ENCODE data around the gene CDHR2. TPM values are rescaled to one million over a fixed set of nuclear protein-coding genes. Genes with fewer than 3 reads are reported as not detected.

Gene CDHR2
- total RNA-seq, 2 donors from 2014 or later = 0.37 to 0.89 TPM

GRCh38 chr5:176575066-176575465 is 25.9 kb downstream of the CDHR2 start:
- no peaks in the 10 kb centered on the region for H3K36me3 Mint-ChIP-seq (ENCODE audit: low read depth)
- 86 to 91% methylated on average over 9 to 14 of the region's 14 CpGs for WGBS, 2 experiments (ENCODE audit: insufficient coverage in 1 of 2, insufficient read length in 1 of 2)
- Histone ChIP-seq H3K9me3 (ENCODE audit: control insufficient read depth, low read length) (no peaks in the 10 kb centered on the region), H3K9ac (ENCODE audit: extremely low read depth, low read length, poor library complexity, severe bottlenecking) (no peak overlapping the region), H3K4me3 (ENCODE audit: low read length) (no peak overlapping the region), H3K27ac (ENCODE audit: low read depth, low read length) (no peak overlapping the region), H3K27me3 (ENCODE audit: control insufficient read depth, insufficient read depth, low read length, poor library complexity, severe bottlenecking) (no peaks in the 10 kb centered on the region), H3K4me1 (ENCODE audit: control insufficient read depth, insufficient read depth, low read length) (no peaks in the 10 kb centered on the region), H3K36me3 (ENCODE audit: control insufficient read depth, insufficient read depth, low read length) (no peaks in the 10 kb centered on the region)
- H3K27ac Mint-ChIP-seq = no peak overlapping the region
- H3K27me3 Mint-ChIP-seq (ENCODE audit: insufficient read depth) = peaks cover 8% of the 10 kb centered on the region
- no peak for DNase-seq
- TF ChIP-seq, protein P1, sequence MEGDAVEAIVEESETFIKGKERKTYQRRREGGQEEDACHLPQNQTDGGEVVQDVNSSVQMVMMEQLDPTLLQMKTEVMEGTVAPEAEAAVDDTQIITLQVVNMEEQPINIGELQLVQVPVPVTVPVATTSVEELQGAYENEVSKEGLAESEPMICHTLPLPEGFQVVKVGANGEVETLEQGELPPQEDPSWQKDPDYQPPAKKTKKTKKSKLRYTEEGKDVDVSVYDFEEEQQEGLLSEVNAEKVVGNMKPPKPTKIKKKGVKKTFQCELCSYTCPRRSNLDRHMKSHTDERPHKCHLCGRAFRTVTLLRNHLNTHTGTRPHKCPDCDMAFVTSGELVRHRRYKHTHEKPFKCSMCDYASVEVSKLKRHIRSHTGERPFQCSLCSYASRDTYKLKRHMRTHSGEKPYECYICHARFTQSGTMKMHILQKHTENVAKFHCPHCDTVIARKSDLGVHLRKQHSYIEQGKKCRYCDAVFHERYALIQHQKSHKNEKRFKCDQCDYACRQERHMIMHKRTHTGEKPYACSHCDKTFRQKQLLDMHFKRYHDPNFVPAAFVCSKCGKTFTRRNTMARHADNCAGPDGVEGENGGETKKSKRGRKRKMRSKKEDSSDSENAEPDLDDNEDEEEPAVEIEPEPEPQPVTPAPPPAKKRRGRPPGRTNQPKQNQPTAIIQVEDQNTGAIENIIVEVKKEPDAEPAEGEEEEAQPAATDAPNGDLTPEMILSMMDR (conservative IDR thresholded peaks at IDR 0.05) = no peak
- no peaks in the 10 kb centered on the region for H3K9me3 Mint-ChIP-seq
- no peaks in the 10 kb centered on the region for H3K4me1 Mint-ChIP-seq
- no peak overlapping the region for H3K4me3 Mint-ChIP-seq

- Mint-ChIP-seq H3K9me3 (no peaks in the 10 kb centered on the region), H3K4me3 (no peak overlapping the region), H3K4me1 (no peaks in the 10 kb centered on the region), H3K27ac (no peak overlapping the region), H3K36me3 (ENCODE audit: low read depth) (no peaks in the 10 kb centered on the region), H3K27me3 (ENCODE audit: insufficient read depth) (peaks cover 8% of the 10 kb centered on the region)
- no peak overlapping the region for H3K4me3 ChIP-seq (ENCODE audit: low read length)
- no peak overlapping the region for H3K9ac ChIP-seq (ENCODE audit: extremely low read depth, low read length, poor library complexity, severe bottlenecking)
- WGBS, 2 experiments (ENCODE audit: insufficient coverage in 1 of 2, insufficient read length in 1 of 2) = 94 to 99% methylated on average over 10 to 37 of the region's 37 CpGs
- H3K36me3 ChIP-seq (ENCODE audit: control insufficient read depth, insufficient read depth, low read length) = no peaks in the 10 kb centered on the region
- TF ChIP-seq, protein P1 (conservative IDR thresholded peaks at IDR 0.05) = no peak
- H3K27ac ChIP-seq (ENCODE audit: low read depth, low read length) = no peak overlapping the region
- DNase-seq = no peak
- H3K27me3 ChIP-seq (ENCODE audit: control insufficient read depth, insufficient read depth, low read length, poor library complexity, severe bottlenecking) = no peaks in the 10 kb centered on the region
- H3K9me3 ChIP-seq (ENCODE audit: control insufficient read depth, low read length) = no peaks in the 10 kb centered on the region
- H3K4me1 ChIP-seq (ENCODE audit: control insufficient read depth, insufficient read depth, low read length) = no peaks in the 10 kb centered on the region
Observed at GRCh38 chr5:176575488-176576422, 26.6 kb downstream of the CDHR2 start.

GRCh38 chr5:176577312-176578176 is 28.4 kb downstream of the CDHR2 start:
- H3K4me1 Mint-ChIP-seq = no peaks in the 10 kb centered on the region

More at GRCh38 chr5:176577312-176578176, 28.4 kb downstream of the CDHR2 start:
- H3K9me3 Mint-ChIP-seq = no peaks in the 10 kb centered on the region
- H3K27me3 Mint-ChIP-seq (ENCODE audit: insufficient read depth) = peaks cover 5% of the 10 kb centered on the region
- no peak overlapping the region for H3K4me3 Mint-ChIP-seq
- Histone ChIP-seq H3K27me3 (ENCODE audit: control insufficient read depth, insufficient read depth, low read length, poor library complexity, severe bottlenecking) (no peaks in the 10 kb centered on the region), H3K9ac (ENCODE audit: extremely low read depth, low read length, poor library complexity, severe bottlenecking) (no peak overlapping the region), H3K9me3 (ENCODE audit: control insufficient read depth, low read length) (no peaks in the 10 kb centered on the region), H3K4me1 (ENCODE audit: control insufficient read depth, insufficient read depth, low read length) (no peaks in the 10 kb centered on the region), H3K4me3 (ENCODE audit: low read length) (no peak overlapping the region), H3K36me3 (ENCODE audit: control insufficient read depth, insufficient read depth, low read length) (no peaks in the 10 kb centered on the region), H3K27ac (ENCODE audit: low read depth, low read length) (no peak overlapping the region)
- TF ChIP-seq, protein P1 (conservative IDR thresholded peaks at IDR 0.05) = no peak
- H3K27ac Mint-ChIP-seq = no peak overlapping the region
- peak; percentile 41 for DNase-seq
- 92 to 95% methylated on average over 21 to 36 of the region's 36 CpGs for WGBS, 2 experiments (ENCODE audit: insufficient coverage in 1 of 2, insufficient read length in 1 of 2)
- no peaks in the 10 kb centered on the region for H3K36me3 Mint-ChIP-seq (ENCODE audit: low read depth)

Data from endodermal cell (in vitro differentiated cells).